Skeletal muscle tissue (tissue), 4 donors: Measurements from ENCODE around the gene NAV2. TPM values are rescaled to one million over a fixed set of nuclear protein-coding genes. Genes with fewer than 3 reads are reported as not detected.
"Not testable (repeated sequence)": the region's sequence is repeated elsewhere in the genome, so short reads cannot be mapped to it uniquely, and the experiment has no call there.

ENCODE experiments used
- H3K27ac ChIP-seq: one replicate; pipeline ENCODE4 v1.7.0; 2013; ENCODE audit warnings: mild to moderate bottlenecking, low read depth, low read length, inconsistent platforms
- H3K27me3 ChIP-seq, 3 donors: one replicate each; pipeline ENCODE4 v1.7.0; 2013; ENCODE audit warnings: low read length in 3 of 3; ENCODE audit not compliant: control insufficient read depth in 3 of 3, insufficient read depth in 3 of 3
- H3K36me3 ChIP-seq, 3 donors: one replicate each; pipeline ENCODE4 v1.7.0; 2013; ENCODE audit warnings: low read length in 3 of 3; ENCODE audit not compliant: control insufficient read depth in 3 of 3, insufficient read depth in 3 of 3
- H3K4me1 ChIP-seq, 3 donors: one replicate each; pipeline ENCODE4 v1.7.0; 2013; ENCODE audit warnings: low read length in 3 of 3, mild to moderate bottlenecking in 3 of 3; ENCODE audit not compliant: control insufficient read depth in 3 of 3, insufficient read depth in 3 of 3
- H3K4me3 ChIP-seq, 3 donors: one replicate each; pipeline ENCODE4 v1.7.0; 2013; ENCODE audit warnings: low read length in 3 of 3
- H3K9ac ChIP-seq, 3 donors: one replicate each; pipeline ENCODE4 v1.7.0; 2013; ENCODE audit warnings: low read length in 3 of 3, mild to moderate bottlenecking in 3 of 3, moderate library complexity in 2 of 3, low read depth in 1 of 3
- H3K9me3 ChIP-seq, 3 donors: one replicate each; pipeline ENCODE4 v1.7.0; 2013; ENCODE audit warnings: low read length in 3 of 3; ENCODE audit not compliant: control insufficient read depth in 3 of 3
- total RNA-seq: library from RNA; depleted of rRNA; stranded (reverse); fragments of >200 nt; gene quantifications from one replicate; pipeline ENCODE4 v1.2.3, GENCODE V29; 2014
- donor health status: Osteomylitis.

Gene NAV2
- total RNA-seq, 1 donor from 2014 or later = 43.3 TPM

DNA sequence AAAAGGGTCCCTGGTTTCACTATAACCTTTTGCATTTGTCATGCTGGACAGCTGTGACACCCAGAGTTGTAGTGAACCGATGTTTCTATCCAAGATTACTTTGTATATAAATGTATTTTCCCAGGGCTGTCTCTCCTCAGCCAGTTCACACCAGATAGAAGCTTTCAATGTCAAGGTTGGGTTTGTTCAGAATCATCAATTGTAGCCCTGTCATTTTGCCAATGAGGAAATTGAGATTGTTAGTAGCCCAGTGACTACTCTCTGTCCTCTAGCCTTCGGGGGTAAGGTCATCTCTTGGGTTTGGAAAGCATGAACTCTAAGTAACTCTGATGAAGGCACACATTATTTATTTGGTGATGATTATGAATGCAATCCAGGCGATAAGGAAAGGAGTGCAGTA is 282.0 kb downstream of the NAV2 start:
- H3K4me3 ChIP-seq = no peak overlapping the region
- H3K27ac ChIP-seq = no peak overlapping the region
- no peaks in the 10 kb centered on the region for H3K36me3 ChIP-seq
- no peaks in the 10 kb centered on the region for H3K27me3 ChIP-seq
- H3K9ac ChIP-seq = no peak overlapping the region
- no peaks in the 10 kb centered on the region for H3K9me3 ChIP-seq
- H3K4me1 ChIP-seq = peaks cover 0 to 5% (median 0%) of the 10 kb centered on the region in 3 donors

DNA sequence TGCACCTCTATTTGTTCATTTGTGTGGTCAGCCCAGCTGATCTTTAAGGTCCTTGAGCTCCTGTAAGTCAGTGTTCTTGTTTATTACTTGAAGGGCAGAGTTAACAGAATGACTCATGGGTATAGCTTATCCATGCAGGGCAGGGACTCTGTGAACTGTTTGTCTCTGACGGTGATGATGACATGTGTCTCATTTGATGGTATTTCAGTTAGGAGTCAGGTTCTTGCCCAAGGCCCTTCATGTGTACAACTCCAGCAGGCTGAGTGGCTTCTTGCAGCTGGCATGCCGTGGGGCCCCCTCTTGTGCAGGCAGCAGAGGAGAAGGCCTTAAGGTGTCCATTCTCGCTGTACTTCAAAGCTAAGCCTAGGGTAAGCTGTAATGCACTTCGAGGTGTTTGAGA is 282.5 kb downstream of the NAV2 start:
- Histone ChIP-seq H3K4me3 (no peak overlapping the region), H3K4me1 (peaks cover 0 to 5% (median 0%) of the 10 kb centered on the region in 3 donors), H3K9ac (no peak overlapping the region), H3K9me3 (no peaks in the 10 kb centered on the region), H3K27ac (no peak overlapping the region), H3K27me3 (no peaks in the 10 kb centered on the region), H3K36me3 (no peaks in the 10 kb centered on the region)

DNA sequence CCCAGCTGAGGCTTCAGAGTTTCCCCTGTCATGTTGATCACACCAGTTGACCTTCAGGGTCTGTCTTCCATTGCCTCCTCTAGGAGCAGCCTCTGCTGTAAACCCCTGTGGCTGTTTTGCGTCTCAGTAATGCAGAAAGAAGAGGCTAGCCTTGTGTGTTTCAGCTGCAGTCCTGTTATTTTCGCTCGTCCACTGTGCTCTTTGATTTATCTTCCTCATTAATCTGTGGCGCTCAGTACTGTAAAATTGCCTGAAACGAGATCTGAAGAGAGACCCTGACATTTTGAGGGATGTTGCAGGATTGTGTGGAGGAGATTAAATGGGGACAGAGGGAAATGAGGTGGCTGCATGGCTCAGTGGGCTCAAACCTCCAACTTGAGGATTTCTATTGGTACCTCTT is 283.9 kb downstream of the NAV2 start:
- no peak overlapping the region for H3K9ac ChIP-seq
- no peak overlapping the region for H3K4me3 ChIP-seq
- peaks cover 0 to 5% (median 5%) of the 10 kb centered on the region in 3 donors for H3K4me1 ChIP-seq
- no peaks in the 10 kb centered on the region for H3K9me3 ChIP-seq
- no peak overlapping the region for H3K27ac ChIP-seq
- H3K27me3 ChIP-seq = no peaks in the 10 kb centered on the region
- H3K36me3 ChIP-seq = peaks cover 0 to 2% (median 0%) of the 10 kb centered on the region in 3 donors

DNA sequence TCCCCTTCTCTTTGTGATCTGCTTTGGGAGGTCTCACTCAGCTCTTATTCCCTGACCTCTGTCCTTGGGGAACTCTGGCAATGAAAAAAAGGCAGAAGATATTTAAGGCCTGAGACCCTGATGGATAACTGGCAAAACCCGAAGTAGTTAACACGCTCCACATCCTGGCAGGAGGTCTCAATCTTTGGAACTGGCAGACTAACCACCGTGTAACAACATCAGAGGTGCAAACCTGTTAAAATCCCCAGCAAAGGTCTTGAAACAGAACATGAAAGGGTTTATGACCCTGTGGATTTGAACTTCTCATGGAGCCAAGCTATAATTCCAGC is 287.3 kb downstream of the NAV2 start:
- Histone ChIP-seq H3K27me3 (no peaks in the 10 kb centered on the region), H3K27ac (no peak overlapping the region), H3K36me3 (peaks cover 0 to 2% (median 0%) of the 10 kb centered on the region in 3 donors), H3K4me1 (peaks cover 0 to 5% (median 1%) of the 10 kb centered on the region in 3 donors), H3K9me3 (no peaks in the 10 kb centered on the region), H3K9ac (no peak overlapping the region), H3K4me3 (no peak overlapping the region)

DNA sequence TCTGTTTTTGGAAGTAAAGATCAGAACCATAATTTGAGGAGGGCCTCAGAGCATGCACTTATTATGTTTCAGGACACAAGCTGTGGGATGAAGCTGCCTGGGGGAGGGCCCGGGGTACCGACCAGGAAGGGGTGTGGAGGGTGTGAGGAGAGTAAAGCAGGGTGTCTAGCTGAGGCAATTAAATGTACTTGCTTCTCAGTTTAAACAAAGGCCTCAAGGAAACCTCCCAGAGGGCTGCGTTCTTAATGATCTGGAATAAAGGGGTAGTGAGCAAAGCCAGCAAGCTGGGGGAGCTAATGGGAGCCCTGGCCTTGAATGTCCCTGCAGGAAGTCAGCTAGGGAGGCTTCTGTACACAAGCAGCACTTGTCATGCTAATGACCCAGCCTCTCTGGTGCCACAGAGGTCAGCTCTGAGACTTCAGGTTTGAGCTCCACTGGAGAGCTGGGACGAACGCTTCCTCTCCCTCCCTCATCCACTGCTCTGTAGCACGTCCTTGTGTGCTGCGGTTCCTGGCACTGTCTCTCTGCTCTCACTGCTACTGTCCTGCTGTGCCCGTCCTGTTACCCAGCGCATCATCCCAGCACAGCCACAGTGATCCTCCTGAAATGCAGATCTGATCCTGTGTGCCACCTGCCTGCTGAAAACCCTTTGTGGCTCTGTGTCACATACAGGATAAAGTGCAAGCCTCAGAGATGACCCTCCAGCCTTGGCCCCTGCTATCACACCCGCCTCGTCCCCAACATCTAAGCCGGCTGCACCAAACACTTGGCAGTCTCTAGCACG is 287.9 kb downstream of the NAV2 start:
- Histone ChIP-seq H3K27me3 (no peaks in the 10 kb centered on the region), H3K36me3 (peaks cover 0 to 2% (median 0%) of the 10 kb centered on the region in 3 donors), H3K4me1 (peaks cover 0 to 5% (median 0%) of the 10 kb centered on the region in 3 donors), H3K9ac (no peak overlapping the region), H3K4me3 (no peak overlapping the region), H3K27ac (no peak overlapping the region), H3K9me3 (no peaks in the 10 kb centered on the region)

GRCh38 chr11:20002312-20003216 is 289.9 kb downstream of the NAV2 start:
- H3K4me1 ChIP-seq = peaks cover 5 to 7% (median 5%) of the 10 kb centered on the region in 3 donors
- no peaks in the 10 kb centered on the region for H3K9me3 ChIP-seq
- no peaks in the 10 kb centered on the region for H3K27me3 ChIP-seq
- H3K27ac ChIP-seq = no peak overlapping the region
- peaks cover 0 to 2% (median 0%) of the 10 kb centered on the region in 3 donors for H3K36me3 ChIP-seq
- no peak overlapping the region for H3K9ac ChIP-seq
- no peak overlapping the region for H3K4me3 ChIP-seq

DNA sequence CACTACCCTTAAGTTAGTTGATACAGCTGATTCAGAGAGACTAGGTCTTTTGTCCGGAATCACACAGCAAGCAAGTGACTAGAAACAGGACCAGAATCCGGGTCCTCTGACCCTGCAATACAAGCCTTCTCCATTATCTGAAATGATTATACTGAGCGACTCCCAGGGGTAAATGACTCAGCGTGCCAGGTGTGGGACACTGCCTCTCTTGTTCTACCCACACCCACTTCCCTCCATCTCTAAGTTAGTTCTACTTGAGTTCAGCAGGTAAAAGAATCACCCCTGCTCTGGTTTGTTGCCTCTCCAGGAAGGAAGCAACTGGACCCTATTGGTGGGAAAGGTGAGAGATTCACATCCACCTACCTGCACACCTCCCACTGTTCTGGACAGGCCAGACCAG is 290.7 kb downstream of the NAV2 start:
- no peak overlapping the region for H3K27ac ChIP-seq
- peaks cover 0 to 2% (median 0%) of the 10 kb centered on the region in 3 donors for H3K36me3 ChIP-seq
- peaks cover 6 to 9% (median 7%) of the 10 kb centered on the region in 3 donors for H3K4me1 ChIP-seq
- H3K27me3 ChIP-seq = no peaks in the 10 kb centered on the region
- H3K4me3 ChIP-seq = no peak overlapping the region
- no peaks in the 10 kb centered on the region for H3K9me3 ChIP-seq
- H3K9ac ChIP-seq = no peak overlapping the region

- Histone ChIP-seq H3K9ac (no peak overlapping the region), H3K9me3 (no peaks in the 10 kb centered on the region), H3K4me1 (peaks cover 6 to 9% (median 7%) of the 10 kb centered on the region in 3 donors), H3K27me3 (no peaks in the 10 kb centered on the region), H3K36me3 (peaks cover 0 to 2% (median 0%) of the 10 kb centered on the region in 3 donors), H3K4me3 (no peak overlapping the region), H3K27ac (no peak overlapping the region)
These were observed 292.2 kb downstream of the NAV2 start for GRCh38 chr11:20004866-20005265.

DNA sequence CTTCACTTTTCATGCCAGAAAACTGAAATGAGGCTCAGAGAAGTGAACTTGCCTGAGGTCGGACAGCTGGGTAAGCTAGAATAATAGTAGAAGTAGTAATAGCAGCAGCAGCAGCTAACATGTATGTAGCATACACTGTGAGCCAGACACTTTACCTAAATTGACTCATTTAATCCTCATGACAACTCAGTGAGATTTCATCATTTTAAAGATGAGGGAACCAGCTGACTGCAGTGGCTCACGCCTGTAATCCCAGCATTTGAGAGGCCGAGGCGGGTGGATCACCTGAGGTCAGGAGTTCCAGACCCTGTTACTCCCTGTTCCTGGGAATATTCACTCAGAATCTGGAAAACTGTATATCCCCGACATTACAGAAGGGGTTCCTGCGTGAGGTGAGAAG is 293.1 kb downstream of the NAV2 start:
- Histone ChIP-seq H3K4me1 (peaks cover 6 to 7% (median 6%) of the 10 kb centered on the region in 3 donors), H3K27ac (no peak overlapping the region)

GRCh38 chr11:20006618-20007017 is 294.0 kb downstream of the NAV2 start:
- H3K9me3 ChIP-seq, H3K4me3 ChIP-seq, H3K36me3 ChIP-seq, H3K9ac ChIP-seq, H3K4me1 ChIP-seq, H3K27me3 ChIP-seq, H3K27ac ChIP-seq: not testable (repeated sequence)

More for the DNA sequence above, 293.1 kb downstream of the NAV2 start:
- no peaks in the 10 kb centered on the region for H3K27me3 ChIP-seq
- no peaks in the 10 kb centered on the region for H3K9me3 ChIP-seq
- H3K4me3 ChIP-seq = no peak overlapping the region
- H3K9ac ChIP-seq = no peak overlapping the region
- H3K36me3 ChIP-seq = peaks cover 0 to 1% (median 0%) of the 10 kb centered on the region in 3 donors
